NOMO-1 treated with DMSO at 0.1 percent for 48 hours (cell line): ENCODE measurements around the gene CAMK1D.
A peak's percentile ranks its signal among the peaks of the same experiment; 100 is the strongest.

Experiments used
- DNase-seq: peaks from one replicate; lab custom pipeline; 2025; ENCODE audit not compliant: unreplicated experiment; lab: John Stamatoyannopoulos, UW

CAMK1D gene

GRCh38 chr10:12780634-12781601 lies 431.6 kb downstream of the CAMK1D start:
- no peak for DNase-seq

GRCh38 chr10:12781976-12782375 lies 432.6 kb downstream of the CAMK1D start:
- no peak for DNase-seq

DNA sequence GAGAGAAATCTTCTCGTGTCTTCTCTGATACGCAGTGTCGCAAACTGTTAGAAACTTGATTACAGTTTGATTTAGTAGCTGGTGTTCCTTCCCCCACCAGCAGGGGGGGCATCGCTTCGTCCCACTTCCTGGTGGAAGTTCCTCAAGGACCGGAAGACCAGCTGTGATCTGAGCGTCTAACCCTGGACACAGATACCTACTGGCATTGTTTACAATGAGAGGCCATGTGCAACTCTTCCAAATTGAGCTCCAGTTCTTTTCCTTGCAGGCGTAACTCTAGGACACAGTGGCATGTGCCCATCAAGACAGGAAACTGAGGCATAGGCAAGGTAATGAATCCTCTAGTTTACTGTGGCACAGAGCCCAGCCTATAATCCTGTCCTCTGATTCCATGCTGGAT lies 433.2 kb downstream of the CAMK1D start:
- peak; percentile 34 for DNase-seq

- DNase-seq, result no peak
These were observed 433.9 kb downstream of the CAMK1D start for GRCh38 chr10:12783293-12783692.

GRCh38 chr10:12784646-12785045 lies 435.3 kb downstream of the CAMK1D start:
- DNase-seq, result no peak

GRCh38 chr10:12785415-12785831 lies 436.1 kb downstream of the CAMK1D start:
- DNase-seq, result no peak

DNA sequence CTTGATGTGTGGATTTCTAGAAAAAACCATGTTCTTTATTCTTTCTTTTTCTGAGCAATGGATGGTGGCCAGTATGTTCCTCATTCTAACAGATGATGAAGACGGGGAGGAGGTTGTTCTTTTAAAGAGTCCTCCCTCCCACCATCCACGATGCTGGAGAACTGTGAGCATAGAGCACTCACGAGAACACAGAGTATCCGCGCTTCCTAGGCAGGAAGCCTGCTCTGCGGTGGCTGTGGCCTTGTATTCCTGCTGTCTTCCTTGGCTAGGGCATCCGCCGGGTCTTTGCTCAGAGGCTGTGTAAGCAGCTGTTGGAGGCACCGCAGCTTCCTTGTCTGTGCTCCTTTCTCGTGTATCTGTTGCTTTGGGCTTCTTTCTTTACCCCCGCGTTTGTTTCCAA lies 437.9 kb downstream of the CAMK1D start:
- no peak for DNase-seq

- no peak for DNase-seq
These were observed 438.9 kb downstream of the CAMK1D start for GRCh38 chr10:12788277-12788676.

GRCh38 chr10:12790270-12790669 lies 440.9 kb downstream of the CAMK1D start:
- no peak for DNase-seq

GRCh38 chr10:12791728-12792127 lies 442.4 kb downstream of the CAMK1D start:
- DNase-seq, result no peak

DNA sequence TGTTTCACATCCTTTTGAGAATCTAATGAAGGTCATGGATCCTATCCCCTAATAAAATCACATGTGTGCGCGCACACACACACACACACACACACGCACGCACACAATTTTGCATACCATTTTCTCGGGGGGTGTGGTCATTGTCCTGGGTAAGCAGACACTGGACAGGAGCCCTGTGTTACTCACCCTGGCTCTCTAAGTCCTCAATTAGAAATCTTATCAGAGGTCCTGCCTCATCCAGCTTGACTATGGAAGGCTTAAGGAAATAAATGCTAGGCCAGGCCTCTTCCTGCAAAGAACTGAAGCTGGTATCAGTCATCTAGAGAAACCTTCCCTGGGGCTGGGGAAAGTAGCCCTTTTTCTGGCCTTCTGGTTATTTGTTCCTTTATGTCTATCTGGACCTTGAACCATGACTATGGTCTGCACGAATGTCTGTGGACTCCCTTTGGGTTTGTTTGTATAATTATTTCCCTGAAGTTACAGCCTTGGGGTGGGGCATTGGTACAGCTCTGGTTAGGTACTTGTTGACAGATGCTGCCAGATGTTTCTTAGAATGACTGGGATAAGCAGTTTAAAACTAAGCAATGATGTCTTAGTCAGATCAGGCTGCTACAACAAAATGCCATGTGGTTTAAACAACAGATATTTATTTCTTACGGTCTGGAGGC lies 443.7 kb downstream of the CAMK1D start:
- DNase-seq, result no peak

GRCh38 chr10:12795315-12796110 lies 446.2 kb downstream of the CAMK1D start:
- no peak for DNase-seq

GRCh38 chr10:12796401-12797160 lies 447.2 kb downstream of the CAMK1D start:
- DNase-seq, result no peak

- no peak for DNase-seq
These were observed 448.3 kb downstream of the CAMK1D start for GRCh38 chr10:12797471-12798262.

- DNase-seq, result no peak
These were observed 449.8 kb downstream of the CAMK1D start for GRCh38 chr10:12799144-12799543.

DNA sequence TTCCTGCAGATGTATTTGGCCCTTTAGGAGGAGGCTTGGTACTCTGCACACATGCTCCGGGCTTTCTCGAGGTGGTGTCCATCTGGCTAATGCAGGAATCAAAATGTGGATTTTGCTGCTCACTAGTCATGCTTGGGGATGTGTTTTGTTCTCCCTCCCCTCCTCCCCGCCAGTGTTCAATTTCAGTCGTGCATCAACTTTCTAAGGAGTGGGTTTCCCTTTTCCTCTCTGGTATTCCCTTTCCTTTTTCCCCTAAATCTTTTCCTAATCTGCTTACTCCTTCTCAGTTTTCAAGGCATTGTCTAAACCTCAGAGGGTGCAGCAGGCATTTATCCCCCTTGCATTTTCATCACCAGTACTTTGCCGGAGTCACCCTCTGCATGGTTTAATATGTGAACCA lies 450.4 kb downstream of the CAMK1D start:
- no peak for DNase-seq

GRCh38 chr10:12800302-12800701 lies 451.0 kb downstream of the CAMK1D start:
- DNase-seq, result no peak

- no peak for DNase-seq
These were observed 452.1 kb downstream of the CAMK1D start for GRCh38 chr10:12801214-12802087.

GRCh38 chr10:12803776-12804175 lies 454.4 kb downstream of the CAMK1D start:
- no peak for DNase-seq
